Immature natural killer cell (primary cell): ENCODE data around the gene PPFIBP2. TPM values are rescaled to one million over a fixed set of nuclear protein-coding genes. Genes with fewer than 3 reads are reported as not detected.
A peak's percentile ranks its signal among the peaks of the same experiment; 100 is the strongest.

ENCODE experiments used
- DNase-seq, 3 donors: peaks; one replicate each; pipeline ENCODE4 v3.0.0; 2022; ENCODE audit warnings: mixed read lengths in 1 of 3
- H3K27ac Mint-ChIP-seq, 6 donors: one replicate each; pipeline ENCODE4 v1.8.0; 2020; ENCODE audit warnings: mixed read lengths in 6 of 6, mild to moderate bottlenecking in 5 of 6, inconsistent platforms in 4 of 6, moderate library complexity in 3 of 6
- H3K27me3 Mint-ChIP-seq, 3 donors: one replicate each; pipeline ENCODE4 v1.8.0; 2020 to 2021; ENCODE audit warnings: low read depth in 3 of 3, mild to moderate bottlenecking in 3 of 3, mixed read lengths in 3 of 3, moderate library complexity in 3 of 3, inconsistent platforms in 1 of 3
- H3K36me3 Mint-ChIP-seq, 3 donors: one replicate each; pipeline ENCODE4 v1.8.0; 2020; ENCODE audit warnings: mixed read lengths in 3 of 3, inconsistent platforms in 2 of 3, mild to moderate bottlenecking in 2 of 3
- H3K4me1 Mint-ChIP-seq, 2 donors: one replicate each; pipeline ENCODE4 v1.8.0; 2020; ENCODE audit warnings: inconsistent platforms in 2 of 2, mild to moderate bottlenecking in 2 of 2, mixed read lengths in 2 of 2, moderate library complexity in 1 of 2
- H3K4me3 Mint-ChIP-seq, 5 donors: one replicate each; pipeline ENCODE4 v1.8.0; 2020; ENCODE audit warnings: mild to moderate bottlenecking in 5 of 5, mixed read lengths in 5 of 5, inconsistent platforms in 3 of 5, moderate library complexity in 3 of 5
- H3K9me3 Mint-ChIP-seq, 6 donors: one replicate each; pipeline ENCODE4 v1.8.0; 2020; ENCODE audit warnings: mild to moderate bottlenecking in 6 of 6, mixed read lengths in 6 of 6, inconsistent platforms in 4 of 6, moderate library complexity in 3 of 6
- polyA plus RNA-seq, 3 donors: library from polyadenylated mRNA; unstranded; fragments of 300-500 nt; fragmentation: Illumina TruSeq; gene quantifications; one replicate each; pipeline ENCODE4 v1.2.3, GENCODE V29; 2021

PPFIBP2 gene
- polyA plus RNA-seq, 3 donors from 2014 or later, result 0.52 to 5.3 (median 1.9) TPM

GRCh38 chr11:7574491-7575130, 60.8 kb downstream of the PPFIBP2 start:
- H3K4me1 Mint-ChIP-seq, result peaks cover 21 to 39% of the 10 kb centered on the region in 2 donors
- H3K4me3 Mint-ChIP-seq, result no peak overlapping the region
- no peaks in the 10 kb centered on the region for H3K9me3 Mint-ChIP-seq
- no peak overlapping the region for H3K27ac Mint-ChIP-seq
- peaks cover 0 to 8% (median 3%) of the 10 kb centered on the region in 3 donors for H3K36me3 Mint-ChIP-seq
- peaks cover 2 to 12% (median 4%) of the 10 kb centered on the region in 3 donors for H3K27me3 Mint-ChIP-seq
- DNase-seq, result no peak

DNA sequence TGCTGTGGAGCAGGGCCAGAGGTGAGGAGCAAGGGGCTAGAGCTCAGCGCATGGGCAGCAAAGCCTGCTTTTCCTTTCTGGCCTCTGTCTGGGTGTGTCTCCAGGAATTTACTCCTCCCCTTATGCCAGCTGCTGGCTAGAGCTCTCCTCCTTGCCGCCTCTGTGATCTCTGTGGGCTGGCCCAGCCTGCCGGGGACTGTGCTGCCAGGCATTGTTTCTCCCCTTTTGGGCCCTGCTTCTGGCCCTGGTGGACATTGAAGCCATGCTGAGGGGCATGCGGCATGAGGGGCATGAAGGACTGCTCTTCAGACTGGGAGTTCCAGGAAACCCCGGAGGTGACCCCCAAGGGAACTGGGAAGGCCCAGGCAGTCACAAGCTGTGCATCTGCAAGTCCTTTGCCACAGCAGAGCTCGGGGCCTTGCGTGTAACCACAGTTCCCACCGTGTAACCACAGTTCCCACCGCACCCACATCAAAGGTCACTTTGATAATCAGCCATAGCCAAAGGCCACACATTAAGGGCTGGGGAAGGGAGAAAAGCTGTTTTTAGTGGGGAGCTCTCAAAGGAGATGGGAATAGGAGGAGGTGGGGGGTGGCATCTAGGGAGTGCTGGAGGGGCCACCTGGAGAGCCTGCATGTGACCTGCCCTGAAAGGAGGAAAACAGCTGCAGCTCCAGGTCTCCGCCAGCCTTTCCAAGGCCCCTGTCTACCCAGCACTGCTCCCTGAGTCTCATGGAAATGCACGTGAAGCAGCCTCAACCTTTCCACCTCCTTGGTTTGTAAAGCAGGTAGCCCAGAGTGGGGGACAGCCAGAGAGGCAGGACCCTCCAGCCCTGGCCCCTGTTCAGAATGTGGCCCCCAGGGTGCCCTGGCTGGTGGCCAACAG, 62.3 kb downstream of the PPFIBP2 start:
- Mint-ChIP-seq H3K4me1 (peaks cover 20 to 39% of the 10 kb centered on the region in 2 donors), H3K27ac (no peak overlapping the region), H3K4me3 (no peak overlapping the region), H3K9me3 (no peaks in the 10 kb centered on the region), H3K36me3 (peaks cover 0 to 12% (median 3%) of the 10 kb centered on the region in 3 donors), H3K27me3 (peaks cover 0 to 11% (median 5%) of the 10 kb centered on the region in 3 donors)
- no peak for DNase-seq

- Mint-ChIP-seq H3K27me3 (peaks cover 0 to 9% (median 6%) of the 10 kb centered on the region in 3 donors), H3K4me3 (peak overlapping the region in 1 of 5 donors; percentile 22)
Measured at GRCh38 chr11:7576726-7577290, 63.0 kb downstream of the PPFIBP2 start.

GRCh38 chr11:7577291-7578190, 63.7 kb downstream of the PPFIBP2 start:
- Mint-ChIP-seq H3K4me1 (peaks cover 20 to 39% of the 10 kb centered on the region in 2 donors), H3K27ac (peak overlapping the region in 4 of 6 donors; percentile 12 to 46 (median 30)), H3K27me3 (peaks cover 0 to 9% (median 7%) of the 10 kb centered on the region in 3 donors), H3K9me3 (no peaks in the 10 kb centered on the region), H3K36me3 (peaks cover 0 to 8% (median 3%) of the 10 kb centered on the region in 3 donors), H3K4me3 (peak overlapping the region; percentile 11 to 75 (median 40))
- DNase-seq, result peak in 1 of 3 donors; percentile 5

More at GRCh38 chr11:7576726-7577290, 63.0 kb downstream of the PPFIBP2 start:
- no peaks in the 10 kb centered on the region for H3K9me3 Mint-ChIP-seq
- H3K36me3 Mint-ChIP-seq, result peaks cover 0 to 12% (median 3%) of the 10 kb centered on the region in 3 donors
- H3K4me1 Mint-ChIP-seq, result peaks cover 20 to 39% of the 10 kb centered on the region in 2 donors
- no peak for DNase-seq
- H3K27ac Mint-ChIP-seq, result no peak overlapping the region

DNA sequence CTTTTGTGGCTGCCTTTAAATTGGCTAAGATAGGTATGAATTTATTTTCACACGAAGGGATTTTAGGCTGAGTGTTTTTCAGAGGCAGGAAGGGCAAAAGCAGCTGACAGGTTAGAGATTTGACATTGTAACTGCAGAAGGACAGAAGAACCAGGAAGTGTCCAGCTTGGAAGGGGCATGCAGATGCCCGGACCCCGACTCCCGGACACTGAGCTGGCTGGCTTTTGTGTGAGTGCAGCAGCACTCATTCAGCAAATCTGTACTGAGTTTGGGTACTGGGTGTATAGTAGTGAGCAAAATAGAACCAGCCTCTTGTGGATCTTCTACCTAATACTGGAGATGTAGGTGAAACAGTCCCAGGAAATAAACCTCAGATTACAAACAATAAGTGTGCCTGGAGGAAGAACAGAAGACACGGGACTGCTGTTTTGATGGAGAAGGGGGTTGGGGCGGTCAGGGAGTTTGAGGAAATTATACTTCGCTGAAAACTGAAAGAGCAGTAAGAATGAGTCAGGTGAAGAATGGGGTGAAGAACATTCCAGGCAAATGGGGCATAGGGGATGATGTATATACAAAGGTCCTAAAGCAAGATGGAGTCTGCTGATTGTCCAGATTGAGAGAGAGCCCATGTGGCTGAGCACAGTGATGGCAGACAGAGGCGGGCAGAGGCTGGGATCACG, 64.6 kb downstream of the PPFIBP2 start:
- H3K4me1 Mint-ChIP-seq, result peaks cover 20 to 39% of the 10 kb centered on the region in 2 donors
- H3K36me3 Mint-ChIP-seq, result peaks cover 0 to 12% (median 2%) of the 10 kb centered on the region in 3 donors
- peak overlapping the region in 4 of 5 donors; percentile 6 to 75 (median 28) for H3K4me3 Mint-ChIP-seq
- peak overlapping the region in 3 of 6 donors; percentile 12 to 46 (median 41) for H3K27ac Mint-ChIP-seq
- peaks cover 0 to 9% (median 7%) of the 10 kb centered on the region in 3 donors for H3K27me3 Mint-ChIP-seq
- DNase-seq, result no peak
- no peaks in the 10 kb centered on the region for H3K9me3 Mint-ChIP-seq

DNA sequence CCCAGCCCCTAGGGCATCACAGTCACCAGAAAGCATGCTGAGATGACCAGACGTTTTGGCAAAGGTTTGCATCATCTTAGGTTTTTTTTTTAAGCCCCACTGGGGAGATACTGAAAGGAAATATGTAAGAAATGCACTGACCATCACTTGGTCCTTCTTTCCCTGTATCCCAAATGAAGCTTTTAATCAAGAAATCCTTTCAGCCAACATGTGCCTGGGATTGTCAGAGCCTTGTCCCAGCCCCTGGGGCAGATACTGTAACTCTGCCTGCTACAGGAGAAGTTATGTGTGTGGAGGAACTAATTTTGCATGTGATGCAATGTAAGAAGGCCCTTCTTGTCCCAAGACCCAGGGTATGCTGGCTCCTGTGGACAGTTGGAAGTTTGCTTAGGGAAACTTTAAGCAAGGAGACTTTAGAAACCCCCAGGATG, 65.6 kb downstream of the PPFIBP2 start:
- Mint-ChIP-seq H3K27ac (no peak overlapping the region), H3K27me3 (peaks cover 0 to 9% (median 7%) of the 10 kb centered on the region in 3 donors), H3K4me3 (no peak overlapping the region), H3K36me3 (peaks cover 0 to 12% (median 0%) of the 10 kb centered on the region in 3 donors), H3K4me1 (peaks cover 20 to 39% of the 10 kb centered on the region in 2 donors), H3K9me3 (no peaks in the 10 kb centered on the region)
- no peak for DNase-seq

DNA sequence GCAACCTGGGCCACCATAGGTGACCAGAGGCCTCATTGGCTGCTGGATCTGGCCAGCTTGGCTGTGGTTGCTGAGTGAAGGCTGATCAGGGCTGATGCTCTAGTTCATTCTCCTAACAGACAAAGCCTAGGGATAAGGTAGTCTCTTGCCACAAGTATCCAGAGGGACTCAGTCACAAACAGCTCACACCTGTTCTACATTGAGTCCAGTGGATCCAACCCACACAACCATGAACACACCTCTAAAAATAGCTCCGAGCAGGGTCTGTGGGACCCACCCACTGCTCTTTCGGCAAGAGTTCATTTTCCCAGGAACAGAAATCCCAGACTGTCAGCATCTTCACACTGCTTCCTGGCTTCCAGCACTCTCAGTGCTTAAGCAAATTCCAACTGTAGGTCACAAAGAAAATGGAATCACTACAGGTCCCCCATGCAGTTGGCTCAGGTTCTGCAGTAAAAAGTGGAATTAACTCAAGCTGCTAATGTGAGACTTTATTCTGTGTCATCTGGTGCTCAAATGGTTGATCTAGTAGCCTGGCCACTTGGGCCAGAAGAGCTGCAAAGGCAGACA, 67.3 kb downstream of the PPFIBP2 start:
- H3K4me1 Mint-ChIP-seq, result peaks cover 18 to 28% of the 10 kb centered on the region in 2 donors
- H3K9me3 Mint-ChIP-seq, result no peaks in the 10 kb centered on the region

DNA sequence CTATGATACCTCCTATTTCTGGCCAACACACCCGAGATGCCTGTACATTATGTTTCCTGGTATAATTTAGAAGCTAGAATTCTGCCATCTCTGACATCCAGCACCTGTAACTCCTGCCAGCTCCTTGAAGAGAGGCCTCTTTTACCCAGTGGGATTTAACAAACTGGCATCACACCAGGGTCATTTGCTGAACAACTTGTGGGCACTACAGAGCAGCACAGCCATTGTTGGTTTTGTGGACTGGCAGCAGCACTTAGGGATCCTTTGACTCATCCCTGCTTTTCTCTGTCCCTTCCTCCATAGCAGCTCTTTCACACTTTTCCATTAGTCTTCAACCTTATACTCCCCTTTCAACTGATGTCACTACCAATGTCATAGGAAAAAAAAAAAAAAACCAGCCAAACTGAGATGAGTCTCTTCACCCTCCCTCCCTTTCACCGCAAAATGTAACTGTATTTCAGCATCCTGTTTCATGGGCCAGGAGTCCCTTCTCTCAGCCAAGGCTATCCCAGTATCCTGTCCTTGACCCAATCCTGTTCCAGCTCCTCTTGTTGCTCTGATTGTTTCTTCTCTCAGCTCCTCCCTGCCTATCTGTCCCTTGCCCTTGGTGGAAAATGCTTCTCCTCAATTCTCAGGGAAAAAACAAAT, 68.7 kb downstream of the PPFIBP2 start:
- H3K27ac Mint-ChIP-seq, result no peak overlapping the region
- no peak overlapping the region for H3K4me3 Mint-ChIP-seq
- no peak for DNase-seq
- H3K36me3 Mint-ChIP-seq, result peaks cover 0 to 7% (median 0%) of the 10 kb centered on the region in 3 donors
- no peaks in the 10 kb centered on the region for H3K9me3 Mint-ChIP-seq
- peaks cover 0 to 5% (median 2%) of the 10 kb centered on the region in 3 donors for H3K27me3 Mint-ChIP-seq
- H3K4me1 Mint-ChIP-seq, result peaks cover 13 to 15% of the 10 kb centered on the region in 2 donors

More for the DNA sequence above, 67.3 kb downstream of the PPFIBP2 start:
- Mint-ChIP-seq H3K27me3 (peaks cover 0 to 5% (median 2%) of the 10 kb centered on the region in 3 donors), H3K27ac (no peak overlapping the region), H3K36me3 (peaks cover 0 to 7% (median 0%) of the 10 kb centered on the region in 3 donors), H3K4me3 (no peak overlapping the region)
- no peak for DNase-seq

GRCh38 chr11:7583248-7583647, 69.4 kb downstream of the PPFIBP2 start:
- peaks cover 0 to 7% (median 0%) of the 10 kb centered on the region in 3 donors for H3K36me3 Mint-ChIP-seq
- H3K9me3 Mint-ChIP-seq, result no peaks in the 10 kb centered on the region
- no peak for DNase-seq
- H3K4me3 Mint-ChIP-seq, result no peak overlapping the region
- H3K27me3 Mint-ChIP-seq, result peaks cover 0 to 5% (median 0%) of the 10 kb centered on the region in 3 donors
- H3K27ac Mint-ChIP-seq, result no peak overlapping the region
- H3K4me1 Mint-ChIP-seq, result peaks cover 5 to 7% of the 10 kb centered on the region in 2 donors

DNA sequence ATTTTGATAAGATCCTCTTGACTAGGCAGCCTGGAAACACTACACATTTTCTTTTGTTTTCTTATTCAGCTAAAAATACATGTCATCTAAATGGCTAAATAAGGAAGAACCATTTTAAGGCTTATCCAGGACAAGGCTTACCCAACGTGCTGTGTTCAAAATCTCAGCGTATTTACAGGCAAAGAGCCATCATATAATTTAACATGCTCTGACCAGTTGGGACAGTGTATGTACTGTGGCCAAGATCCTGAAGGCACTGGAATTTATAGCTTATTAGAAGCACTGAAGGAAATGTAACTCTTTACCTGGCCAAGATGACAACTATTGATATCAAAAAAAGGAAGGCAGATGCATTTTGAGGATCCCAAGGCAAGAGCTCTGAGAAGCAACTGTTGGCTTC, 71.1 kb downstream of the PPFIBP2 start:
- no peaks in the 10 kb centered on the region for H3K9me3 Mint-ChIP-seq
- no peaks in the 10 kb centered on the region for H3K4me1 Mint-ChIP-seq

DNA sequence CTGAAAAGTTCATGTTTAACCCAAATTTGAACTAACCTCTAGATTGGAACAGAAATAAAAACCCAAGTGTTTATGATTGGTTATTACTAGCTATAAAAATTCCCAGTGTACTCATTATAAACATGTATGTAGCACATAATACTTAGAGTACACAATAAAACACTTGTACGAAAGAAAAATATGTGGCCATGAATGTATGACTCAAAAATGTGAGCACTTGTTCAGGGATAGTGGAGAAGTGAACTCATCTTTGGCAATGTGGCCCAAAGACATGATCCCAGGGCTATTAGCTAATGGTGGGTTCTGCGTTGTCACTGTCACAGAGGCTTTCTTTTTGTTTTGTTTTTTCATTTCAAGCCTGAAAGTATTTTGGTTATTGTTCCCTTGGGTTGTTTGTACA, 72.0 kb downstream of the PPFIBP2 start:
- H3K36me3 Mint-ChIP-seq, result peaks cover 0 to 4% (median 0%) of the 10 kb centered on the region in 3 donors
- H3K4me3 Mint-ChIP-seq, result no peak overlapping the region
- H3K4me1 Mint-ChIP-seq, result no peaks in the 10 kb centered on the region
- DNase-seq, result no peak
- H3K27ac Mint-ChIP-seq, result no peak overlapping the region
- H3K9me3 Mint-ChIP-seq, result peaks cover 0 to 1% (median 0%) of the 10 kb centered on the region in 6 donors
- H3K27me3 Mint-ChIP-seq, result peaks cover 0 to 5% (median 0%) of the 10 kb centered on the region in 3 donors

More for the DNA sequence above, 71.1 kb downstream of the PPFIBP2 start:
- no peak overlapping the region for H3K4me3 Mint-ChIP-seq
- peaks cover 0 to 7% (median 0%) of the 10 kb centered on the region in 3 donors for H3K36me3 Mint-ChIP-seq
- no peak for DNase-seq
- H3K27me3 Mint-ChIP-seq, result peaks cover 0 to 7% (median 0%) of the 10 kb centered on the region in 3 donors
- no peak overlapping the region for H3K27ac Mint-ChIP-seq
